Vagina (tissue), 2 donors: ENCODE measurements around the gene OR2T8. TPM values are rescaled to one million over a fixed set of nuclear protein-coding genes. Genes with fewer than 3 reads are reported as not detected.

Source experiments
- DNase-seq, 2 donors: peaks; one replicate each; pipeline ENCODE4 v3.0.0-alpha.2; 2017; ENCODE audit errors: extremely low spot score in 2 of 2
- H3K27ac ChIP-seq: fragments of 200-600 bp; sonication (generic); one replicate; pipeline ENCODE4 v1.5.1; 2019
- H3K27me3 ChIP-seq: fragments of 200-600 bp; sonication (generic); one replicate; pipeline ENCODE4 v1.5.1; 2019
- H3K36me3 ChIP-seq, 2 donors: fragments of 200-600 bp; sonication (generic); one replicate each; pipeline ENCODE4 v1.5.1; 2017 to 2019
- H3K4me1 ChIP-seq: fragments of 200-600 bp; sonication (generic); one replicate; pipeline ENCODE4 v1.5.1; 2019
- H3K4me3 ChIP-seq, 2 donors: fragments of 200-600 bp; sonication (generic); 1 replicate in 1 of 2; 2 replicates in 1 of 2; pipeline ENCODE4 v1.5.1; 2016 to 2019
- H3K9me3 ChIP-seq: fragments of 200-600 bp; sonication (generic); one replicate; pipeline ENCODE4 v1.5.1; 2019
- CTCF ChIP-seq, 3 experiments: fragments of 450-650 bp in 2 of 3; fragments of 200-600 bp in 1 of 3; sonication (generic) in 1 of 3; IDR thresholded peaks; one replicate each; pipeline ENCODE4 v1.5.1; 2017 to 2019; ENCODE audit warnings: antibody characterized with exemption in 3 of 3, mild to moderate bottlenecking in 2 of 3, moderate library complexity in 2 of 3
- POLR2A ChIP-seq, 2 donors: fragments of 450-650 bp; IDR thresholded peaks; one replicate each; pipeline ENCODE4 v1.6.1; 2017; ENCODE audit warnings: antibody characterized with exemption in 2 of 2, mild to moderate bottlenecking in 2 of 2, moderate library complexity in 2 of 2
- POLR2AphosphoS5 ChIP-seq, 2 donors: sonication (generic); formaldehyde crosslinking; IDR thresholded peaks; one replicate each; pipeline ENCODE4 v1.9.0; 2017; ENCODE audit warnings: antibody characterized with exemption in 2 of 2, mild to moderate bottlenecking in 2 of 2, low read depth in 1 of 2; ENCODE audit not compliant: insufficient read depth in 1 of 2
- intact Hi-C: fragments of 100-400 bp; cut with DNase I; formaldehyde crosslinking; loops from one replicate; pipeline ENCODE4 v1.15.1; 2023
- total RNA-seq: library from RNA; depleted of rRNA; stranded (reverse); fragments of >200 nt; gene quantifications from one replicate; pipeline ENCODE4 v1.2.3, GENCODE V29; 2016

The OR2T8 gene
- total RNA-seq, 1 donor from 2014 or later, result 0.98 TPM

DNA sequence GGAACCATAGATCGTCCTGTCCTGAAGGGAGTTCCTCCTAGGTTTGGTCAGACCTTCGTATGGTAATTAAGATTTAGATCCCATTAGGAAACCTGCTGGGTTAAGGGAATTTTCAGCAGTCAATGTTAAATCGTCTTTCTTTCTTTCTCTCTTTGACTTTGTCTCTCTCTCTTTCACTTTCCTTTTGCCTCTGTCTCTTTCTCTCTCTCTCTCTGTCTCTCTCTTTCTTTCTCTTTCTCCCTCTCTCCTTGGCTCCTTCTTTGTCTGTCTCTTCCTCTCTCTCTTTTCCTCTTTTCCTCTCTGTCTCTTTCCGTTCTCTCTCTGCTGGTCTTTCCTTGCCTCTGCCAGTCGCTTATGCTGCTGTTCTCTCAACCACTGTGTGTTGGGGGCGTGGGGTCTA is 15.9 kb upstream of the OR2T8 start:
- TF ChIP-seq CTCF (IDR thresholded peaks at IDR 0.05) (no peak), POLR2A (IDR thresholded peaks at IDR 0.05) (no peak), POLR2AphosphoS5 (IDR thresholded peaks at IDR 0.05; ENCODE audit: insufficient read depth in 1 of 2, low read depth in 1 of 2) (no peak)
- H3K27me3 ChIP-seq, result no peaks in the 10 kb centered on the region
- no peaks in the 10 kb centered on the region for H3K4me1 ChIP-seq

GRCh38 chr1:247905181-247905580 is 14.9 kb upstream of the OR2T8 start:
- no peaks in the 10 kb centered on the region for H3K9me3 ChIP-seq
- intact Hi-C loops, result no loop called here
- TF ChIP-seq POLR2A (IDR thresholded peaks at IDR 0.05), result no peak
- TF ChIP-seq POLR2AphosphoS5 (IDR thresholded peaks at IDR 0.05; ENCODE audit: insufficient read depth in 1 of 2, low read depth in 1 of 2), result no peak
- no peak for TF ChIP-seq CTCF (IDR thresholded peaks at IDR 0.05)
- H3K4me1 ChIP-seq, result no peaks in the 10 kb centered on the region
- H3K27ac ChIP-seq, result no peak overlapping the region
- no peak overlapping the region for H3K4me3 ChIP-seq
- DNase-seq, result no peak
- H3K36me3 ChIP-seq, result no peaks in the 10 kb centered on the region
- no peaks in the 10 kb centered on the region for H3K27me3 ChIP-seq

More for the DNA sequence above, 15.9 kb upstream of the OR2T8 start:
- DNase-seq, result no peak
- intact Hi-C loops, result no loop called here
- no peaks in the 10 kb centered on the region for H3K9me3 ChIP-seq
- no peak overlapping the region for H3K4me3 ChIP-seq
- H3K36me3 ChIP-seq, result no peaks in the 10 kb centered on the region
- H3K27ac ChIP-seq, result no peak overlapping the region

DNA sequence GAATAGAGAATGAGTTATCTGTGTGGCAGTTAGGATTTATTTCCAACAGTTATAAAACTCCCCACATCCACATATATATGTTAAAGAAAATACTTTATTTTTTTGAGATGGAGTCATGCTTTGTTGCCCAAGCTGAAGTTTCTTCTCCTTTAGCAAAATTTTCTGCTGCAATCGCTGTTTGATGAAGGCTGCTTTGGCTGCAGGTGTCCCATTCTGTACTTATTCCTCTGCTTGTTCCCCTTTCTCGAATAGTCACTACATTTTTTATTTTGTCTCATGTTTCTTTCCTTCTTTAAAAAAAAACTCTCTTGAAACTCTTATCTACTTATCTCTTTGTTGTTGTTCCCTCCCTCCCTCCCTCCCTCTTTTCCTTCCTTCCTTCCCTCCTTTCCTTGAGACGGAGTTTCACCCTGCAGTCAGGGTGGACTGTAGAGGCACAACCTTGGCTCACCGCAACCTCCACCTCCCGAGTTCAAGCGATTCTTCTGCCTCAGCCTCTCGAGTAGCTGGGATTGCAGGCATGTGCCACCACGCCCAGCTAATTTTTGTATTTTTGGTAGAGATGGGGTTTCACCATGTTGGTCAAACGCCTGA is 14.0 kb upstream of the OR2T8 start:
- Histone ChIP-seq H3K27ac (no peak overlapping the region), H3K9me3 (no peaks in the 10 kb centered on the region), H3K4me3 (peak overlapping the region in 1 of 2 donors; percentile 19), H3K27me3 (no peaks in the 10 kb centered on the region), H3K4me1 (no peaks in the 10 kb centered on the region), H3K36me3 (no peaks in the 10 kb centered on the region)
- intact Hi-C loops, result no loop called here
- no peak for DNase-seq
- TF ChIP-seq CTCF (IDR thresholded peaks at IDR 0.05) (no peak), POLR2A (IDR thresholded peaks at IDR 0.05) (no peak), POLR2AphosphoS5 (IDR thresholded peaks at IDR 0.05; ENCODE audit: insufficient read depth in 1 of 2, low read depth in 1 of 2) (no peak)

GRCh38 chr1:247906504-247907047 is 13.5 kb upstream of the OR2T8 start:
- no peaks in the 10 kb centered on the region for H3K4me1 ChIP-seq
- intact Hi-C loops, result no loop called here
- no peaks in the 10 kb centered on the region for H3K9me3 ChIP-seq
- no peak for DNase-seq
- no peak overlapping the region for H3K27ac ChIP-seq
- peak overlapping the region; percentile 9 to 19 for H3K4me3 ChIP-seq
- TF ChIP-seq POLR2AphosphoS5 (IDR thresholded peaks at IDR 0.05; ENCODE audit: insufficient read depth in 1 of 2, low read depth in 1 of 2), result no peak
- no peak for TF ChIP-seq CTCF (IDR thresholded peaks at IDR 0.05)
- TF ChIP-seq POLR2A (IDR thresholded peaks at IDR 0.05), result no peak
- H3K36me3 ChIP-seq, result no peaks in the 10 kb centered on the region
- H3K27me3 ChIP-seq, result no peaks in the 10 kb centered on the region

DNA sequence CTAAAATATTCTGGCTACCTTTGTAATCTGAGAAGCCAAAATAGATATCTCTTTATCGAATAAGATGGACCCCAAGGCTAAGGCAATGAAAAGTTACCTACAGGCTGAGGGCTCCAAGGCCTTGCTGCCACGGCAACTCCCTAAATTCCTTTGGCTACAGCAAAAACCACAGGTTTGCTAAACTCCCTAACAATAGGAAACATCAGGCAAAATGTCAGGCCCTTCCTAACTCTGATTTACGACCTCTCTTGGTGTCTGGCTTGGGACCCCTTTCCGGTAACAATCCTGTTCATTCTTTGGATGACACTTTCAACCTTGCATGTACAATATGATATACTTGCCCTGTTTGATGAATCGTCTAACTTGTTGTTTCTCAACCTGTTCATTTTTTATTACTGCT is 11.3 kb upstream of the OR2T8 start:
- no peaks in the 10 kb centered on the region for H3K9me3 ChIP-seq
- no peaks in the 10 kb centered on the region for H3K4me1 ChIP-seq
- H3K4me3 ChIP-seq, result no peak overlapping the region
- DNase-seq, result no peak
- intact Hi-C loops, result no loop called here
- H3K27me3 ChIP-seq, result no peaks in the 10 kb centered on the region
- no peak overlapping the region for H3K27ac ChIP-seq
- H3K36me3 ChIP-seq, result no peaks in the 10 kb centered on the region
- no peak for TF ChIP-seq POLR2A (IDR thresholded peaks at IDR 0.05)
